ENCODE data around the gene BRD4.
"Not testable (repeated sequence)": the region's sequence is repeated elsewhere in the genome, so short reads cannot be mapped to it uniquely, and the experiment has no call there.

The BRD4 gene

GRCh38 chr19:15358918-15359317 is 26.6 kb upstream of the BRD4 start:
- DNase-seq: no peak

GRCh38 chr19:15357906-15358305 is 25.6 kb upstream of the BRD4 start:
- no peak for DNase-seq

GRCh38 chr19:15354566-15355296 is 22.4 kb upstream of the BRD4 start:
- no peak for DNase-seq

- no peak for DNase-seq
Observed at GRCh38 chr19:15353908-15354307, 21.6 kb upstream of the BRD4 start.

- not testable (repeated sequence) for DNase-seq
Observed at GRCh38 chr19:15352535-15352934, 20.2 kb upstream of the BRD4 start.

GRCh38 chr19:15341328-15341727 is 9.0 kb upstream of the BRD4 start:
- DNase-seq: not testable (repeated sequence)

GRCh38 chr19:15340086-15340485 is 7.7 kb upstream of the BRD4 start:
- DNase-seq: no peak

- no peak for DNase-seq
Observed at GRCh38 chr19:15337202-15337601, 4.9 kb upstream of the BRD4 start.

GRCh38 chr19:15335992-15336391 is 3.7 kb upstream of the BRD4 start:
- not testable (repeated sequence) for DNase-seq

GRCh38 chr19:15331419-15332310 is 674 bp downstream of the BRD4 start:
- DNase-seq: peak; percentile 37

- DNase-seq: no peak
Observed at GRCh38 chr19:15330801-15331418, 1.4 kb downstream of the BRD4 start.

- DNase-seq: no peak
Observed at GRCh38 chr19:15328312-15328711, 4.0 kb downstream of the BRD4 start.

GRCh38 chr19:15324791-15325519 is 7.4 kb downstream of the BRD4 start:
- DNase-seq: no peak

GRCh38 chr19:15323496-15324235 is 8.7 kb downstream of the BRD4 start:
- DNase-seq: no peak

- no peak for DNase-seq
Observed at GRCh38 chr19:15321739-15322138, 10.6 kb downstream of the BRD4 start.

- DNase-seq: no peak
Observed at GRCh38 chr19:15320116-15320515, 12.2 kb downstream of the BRD4 start.

- no peak for DNase-seq
Observed at GRCh38 chr19:15318241-15318691, 14.1 kb downstream of the BRD4 start.

- no peak for DNase-seq
Observed at GRCh38 chr19:15317392-15318071, 14.8 kb downstream of the BRD4 start.

GRCh38 chr19:15316498-15316897 is 15.8 kb downstream of the BRD4 start:
- no peak for DNase-seq

- no peak for DNase-seq
Observed at GRCh38 chr19:15315101-15315500, 17.2 kb downstream of the BRD4 start.

GRCh38 chr19:15313649-15314279 is 18.6 kb downstream of the BRD4 start:
- no peak for DNase-seq

Data from NCI-H2171 (cell line).